Measurements from ENCODE around the gene TENT4A. TPM values are rescaled to one million over a fixed set of nuclear protein-coding genes. Genes with fewer than 3 reads are reported as not detected.

Gene TENT4A
- total RNA-seq, 1 experiment from 2014 or later, result 29.2 TPM

DNA sequence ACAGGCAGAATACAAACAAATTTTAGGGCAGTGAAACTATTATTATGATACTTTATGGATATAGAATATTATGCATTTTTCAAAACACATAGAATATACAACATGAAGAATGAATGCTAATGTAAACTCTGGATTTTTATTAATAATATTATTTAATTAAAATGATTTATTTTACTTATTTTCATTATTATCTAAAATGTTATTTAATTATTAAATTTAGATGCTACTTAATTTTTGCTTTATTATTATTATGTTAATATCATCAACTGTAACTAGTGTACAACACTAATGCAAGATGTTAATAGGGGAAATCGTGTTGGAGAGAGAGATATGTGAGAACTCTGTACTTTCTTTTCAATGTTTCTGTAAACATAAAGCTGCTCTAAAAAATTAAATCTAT is 39.3 kb upstream of the TENT4A start:
- peak; percentile 93 for TF ChIP-seq HMGA2 (CRISPR knock-in tag; IDR thresholded peaks at IDR 0.05)
- no peak for TF ChIP-seq ZNF317 (CRISPR knock-in tag; IDR thresholded peaks at IDR 0.05; ENCODE audit: borderline replicate concordance, low read depth)
- CTCF ChIA-PET, result no interaction called here
- peaks cover 43% of the 10 kb centered on the region for H3K9me3 Mint-ChIP-seq
- H3K27ac Mint-ChIP-seq, result no peak overlapping the region
- POLR2A ChIA-PET, result no interaction called here
- H3K36me3 Mint-ChIP-seq, result peaks cover 53% of the 10 kb centered on the region
- DNase-seq (ENCODE audit: low spot score), result no peak
- H3K27me3 Mint-ChIP-seq (ENCODE audit: low read depth), result peaks cover 2% of the 10 kb centered on the region
- no peak for ATAC-seq
- peaks cover under 1% of the 10 kb centered on the region; the same call in 1 of the 2 replicates for H3K4me1 Mint-ChIP-seq
- no peak overlapping the region for H3K4me3 Mint-ChIP-seq

GRCh38 chr5:6674421-6674820 is 38.8 kb upstream of the TENT4A start:
- ATAC-seq (no peak), DNase-seq (ENCODE audit: low spot score) (no peak)
- Mint-ChIP-seq H3K4me3 (no peak overlapping the region), H3K27ac (no peak overlapping the region), H3K9me3 (peaks cover 43% of the 10 kb centered on the region), H3K36me3 (peaks cover 53% of the 10 kb centered on the region), H3K27me3 (ENCODE audit: low read depth) (peaks cover 2% of the 10 kb centered on the region), H3K4me1 (no peaks in the 10 kb centered on the region)
- ChIA-PET POLR2A (no interaction called here), CTCF (no interaction called here)
- TF ChIP-seq E2F4 (CRISPR knock-in tag; IDR thresholded peaks at IDR 0.05; ENCODE audit: borderline replicate concordance, low read depth), result no peak
- TF ChIP-seq ZNF263 (CRISPR knock-in tag; IDR thresholded peaks at IDR 0.05; ENCODE audit: low read depth), result no peak
- TF ChIP-seq MLX (CRISPR knock-in tag; IDR thresholded peaks at IDR 0.05), result no peak
- no peak for TF ChIP-seq TEAD1 (CRISPR knock-in tag; IDR thresholded peaks at IDR 0.05)
- TF ChIP-seq ERG (CRISPR knock-in tag; IDR thresholded peaks at IDR 0.05), result no peak
- TF ChIP-seq ELF4 (CRISPR knock-in tag; IDR thresholded peaks at IDR 0.05; ENCODE audit: low read depth), result no peak
- TF ChIP-seq ATF1 (CRISPR knock-in tag; IDR thresholded peaks at IDR 0.05), result no peak
- TF ChIP-seq, protein P1, sequence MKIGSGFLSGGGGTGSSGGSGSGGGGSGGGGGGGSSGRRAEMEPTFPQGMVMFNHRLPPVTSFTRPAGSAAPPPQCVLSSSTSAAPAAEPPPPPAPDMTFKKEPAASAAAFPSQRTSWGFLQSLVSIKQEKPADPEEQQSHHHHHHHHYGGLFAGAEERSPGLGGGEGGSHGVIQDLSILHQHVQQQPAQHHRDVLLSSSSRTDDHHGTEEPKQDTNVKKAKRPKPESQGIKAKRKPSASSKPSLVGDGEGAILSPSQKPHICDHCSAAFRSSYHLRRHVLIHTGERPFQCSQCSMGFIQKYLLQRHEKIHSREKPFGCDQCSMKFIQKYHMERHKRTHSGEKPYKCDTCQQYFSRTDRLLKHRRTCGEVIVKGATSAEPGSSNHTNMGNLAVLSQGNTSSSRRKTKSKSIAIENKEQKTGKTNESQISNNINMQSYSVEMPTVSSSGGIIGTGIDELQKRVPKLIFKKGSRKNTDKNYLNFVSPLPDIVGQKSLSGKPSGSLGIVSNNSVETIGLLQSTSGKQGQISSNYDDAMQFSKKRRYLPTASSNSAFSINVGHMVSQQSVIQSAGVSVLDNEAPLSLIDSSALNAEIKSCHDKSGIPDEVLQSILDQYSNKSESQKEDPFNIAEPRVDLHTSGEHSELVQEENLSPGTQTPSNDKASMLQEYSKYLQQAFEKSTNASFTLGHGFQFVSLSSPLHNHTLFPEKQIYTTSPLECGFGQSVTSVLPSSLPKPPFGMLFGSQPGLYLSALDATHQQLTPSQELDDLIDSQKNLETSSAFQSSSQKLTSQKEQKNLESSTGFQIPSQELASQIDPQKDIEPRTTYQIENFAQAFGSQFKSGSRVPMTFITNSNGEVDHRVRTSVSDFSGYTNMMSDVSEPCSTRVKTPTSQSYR (CRISPR knock-in tag; IDR thresholded peaks at IDR 0.05), result no peak
- TF ChIP-seq, protein P2, sequence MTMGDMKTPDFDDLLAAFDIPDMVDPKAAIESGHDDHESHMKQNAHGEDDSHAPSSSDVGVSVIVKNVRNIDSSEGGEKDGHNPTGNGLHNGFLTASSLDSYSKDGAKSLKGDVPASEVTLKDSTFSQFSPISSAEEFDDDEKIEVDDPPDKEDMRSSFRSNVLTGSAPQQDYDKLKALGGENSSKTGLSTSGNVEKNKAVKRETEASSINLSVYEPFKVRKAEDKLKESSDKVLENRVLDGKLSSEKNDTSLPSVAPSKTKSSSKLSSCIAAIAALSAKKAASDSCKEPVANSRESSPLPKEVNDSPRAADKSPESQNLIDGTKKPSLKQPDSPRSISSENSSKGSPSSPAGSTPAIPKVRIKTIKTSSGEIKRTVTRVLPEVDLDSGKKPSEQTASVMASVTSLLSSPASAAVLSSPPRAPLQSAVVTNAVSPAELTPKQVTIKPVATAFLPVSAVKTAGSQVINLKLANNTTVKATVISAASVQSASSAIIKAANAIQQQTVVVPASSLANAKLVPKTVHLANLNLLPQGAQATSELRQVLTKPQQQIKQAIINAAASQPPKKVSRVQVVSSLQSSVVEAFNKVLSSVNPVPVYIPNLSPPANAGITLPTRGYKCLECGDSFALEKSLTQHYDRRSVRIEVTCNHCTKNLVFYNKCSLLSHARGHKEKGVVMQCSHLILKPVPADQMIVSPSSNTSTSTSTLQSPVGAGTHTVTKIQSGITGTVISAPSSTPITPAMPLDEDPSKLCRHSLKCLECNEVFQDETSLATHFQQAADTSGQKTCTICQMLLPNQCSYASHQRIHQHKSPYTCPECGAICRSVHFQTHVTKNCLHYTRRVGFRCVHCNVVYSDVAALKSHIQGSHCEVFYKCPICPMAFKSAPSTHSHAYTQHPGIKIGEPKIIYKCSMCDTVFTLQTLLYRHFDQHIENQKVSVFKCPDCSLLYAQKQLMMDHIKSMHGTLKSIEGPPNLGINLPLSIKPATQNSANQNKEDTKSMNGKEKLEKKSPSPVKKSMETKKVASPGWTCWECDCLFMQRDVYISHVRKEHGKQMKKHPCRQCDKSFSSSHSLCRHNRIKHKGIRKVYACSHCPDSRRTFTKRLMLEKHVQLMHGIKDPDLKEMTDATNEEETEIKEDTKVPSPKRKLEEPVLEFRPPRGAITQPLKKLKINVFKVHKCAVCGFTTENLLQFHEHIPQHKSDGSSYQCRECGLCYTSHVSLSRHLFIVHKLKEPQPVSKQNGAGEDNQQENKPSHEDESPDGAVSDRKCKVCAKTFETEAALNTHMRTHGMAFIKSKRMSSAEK (CRISPR knock-in tag; IDR thresholded peaks at IDR 0.05; ENCODE audit: borderline replicate concordance), result no peak
- TF ChIP-seq AR (CRISPR knock-in tag; IDR thresholded peaks at IDR 0.05), result no peak
- TF ChIP-seq, protein P3, sequence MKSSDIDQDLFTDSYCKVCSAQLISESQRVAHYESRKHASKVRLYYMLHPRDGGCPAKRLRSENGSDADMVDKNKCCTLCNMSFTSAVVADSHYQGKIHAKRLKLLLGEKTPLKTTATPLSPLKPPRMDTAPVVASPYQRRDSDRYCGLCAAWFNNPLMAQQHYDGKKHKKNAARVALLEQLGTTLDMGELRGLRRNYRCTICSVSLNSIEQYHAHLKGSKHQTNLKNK (CRISPR knock-in tag; IDR thresholded peaks at IDR 0.05), result no peak
- TF ChIP-seq FOXP4 (CRISPR knock-in tag; IDR thresholded peaks at IDR 0.05), result no peak
- TF ChIP-seq, protein P4, sequence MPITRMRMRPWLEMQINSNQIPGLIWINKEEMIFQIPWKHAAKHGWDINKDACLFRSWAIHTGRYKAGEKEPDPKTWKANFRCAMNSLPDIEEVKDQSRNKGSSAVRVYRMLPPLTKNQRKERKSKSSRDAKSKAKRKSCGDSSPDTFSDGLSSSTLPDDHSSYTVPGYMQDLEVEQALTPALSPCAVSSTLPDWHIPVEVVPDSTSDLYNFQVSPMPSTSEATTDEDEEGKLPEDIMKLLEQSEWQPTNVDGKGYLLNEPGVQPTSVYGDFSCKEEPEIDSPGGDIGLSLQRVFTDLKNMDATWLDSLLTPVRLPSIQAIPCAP (CRISPR knock-in tag; IDR thresholded peaks at IDR 0.05), result no peak

Measured in WTC11 (cell line).